Motor neuron (in vitro differentiated cells): ENCODE results near the gene ERCC6L2. TPM values are rescaled to one million over a fixed set of nuclear protein-coding genes. Genes with fewer than 3 reads are reported as not detected.

Source experiments
- ATAC-seq, 8 experiments: fragments of 200-7000 bp; cut with Tn5 transposase; replicated peaks in 6 of 8; 2 replicates each; pipeline ENCODE4 v1.8.0; 2021; ENCODE audit warnings: mild to moderate bottlenecking in 8 of 8, moderate library complexity in 8 of 8
- H3K27ac ChIP-seq, 2 donors: fragments of 250-450 bp; sonication (Bioruptor Pico); 2 replicates each; pipeline ENCODE4 v1.9.0; 2021; ENCODE audit warnings: antibody characterized with exemption in 2 of 2, mild to moderate bottlenecking in 2 of 2, moderate library complexity in 1 of 2
- H3K4me1 ChIP-seq, 2 donors: fragments of 250-450 bp; sonication (Bioruptor Pico); replicated peaks in 1 of 2; 2 replicates each; pipeline ENCODE4 v1.6.1; 2021; ENCODE audit warnings: antibody characterized with exemption in 2 of 2, mild to moderate bottlenecking in 2 of 2, moderate library complexity in 1 of 2
- H3K4me3 ChIP-seq, 5 donors: fragments of 250-450 bp; sonication (Bioruptor Pico); 2 replicates each; pipeline ENCODE4 v1.9.0; 2021; ENCODE audit warnings: antibody characterized with exemption in 5 of 5, mild to moderate bottlenecking in 5 of 5, moderate library complexity in 4 of 5
- WGBS, 10 experiments: fragments of 450-650 bp; shearing (Covaris generic); methylation state at CpG; one replicate each; pipeline ENCODE4 v1.0.0; 2022; 5-methylcytosine and 5-hydroxymethylcytosine counted together
- in situ Hi-C, 9 experiments: fragments of 400-800 bp; cut with MboI; loops; one replicate each; pipeline ENCODE4 v1.15.0; 2021; ENCODE audit warnings: low sequenced_read_pairs in 9 of 9, low pct_unique_long_range_greater_than_20kb in 2 of 9; ENCODE audit not compliant: unreplicated experiment in 9 of 9
- total RNA-seq, 8 experiments: library from RNA; unstranded; fragments of 300-600 nt; gene quantifications; 2 replicates each; pipeline versions ENCODE4 v1.2.3 to v1.2.4, GENCODE V29; 2022

ERCC6L2 gene, protein sequence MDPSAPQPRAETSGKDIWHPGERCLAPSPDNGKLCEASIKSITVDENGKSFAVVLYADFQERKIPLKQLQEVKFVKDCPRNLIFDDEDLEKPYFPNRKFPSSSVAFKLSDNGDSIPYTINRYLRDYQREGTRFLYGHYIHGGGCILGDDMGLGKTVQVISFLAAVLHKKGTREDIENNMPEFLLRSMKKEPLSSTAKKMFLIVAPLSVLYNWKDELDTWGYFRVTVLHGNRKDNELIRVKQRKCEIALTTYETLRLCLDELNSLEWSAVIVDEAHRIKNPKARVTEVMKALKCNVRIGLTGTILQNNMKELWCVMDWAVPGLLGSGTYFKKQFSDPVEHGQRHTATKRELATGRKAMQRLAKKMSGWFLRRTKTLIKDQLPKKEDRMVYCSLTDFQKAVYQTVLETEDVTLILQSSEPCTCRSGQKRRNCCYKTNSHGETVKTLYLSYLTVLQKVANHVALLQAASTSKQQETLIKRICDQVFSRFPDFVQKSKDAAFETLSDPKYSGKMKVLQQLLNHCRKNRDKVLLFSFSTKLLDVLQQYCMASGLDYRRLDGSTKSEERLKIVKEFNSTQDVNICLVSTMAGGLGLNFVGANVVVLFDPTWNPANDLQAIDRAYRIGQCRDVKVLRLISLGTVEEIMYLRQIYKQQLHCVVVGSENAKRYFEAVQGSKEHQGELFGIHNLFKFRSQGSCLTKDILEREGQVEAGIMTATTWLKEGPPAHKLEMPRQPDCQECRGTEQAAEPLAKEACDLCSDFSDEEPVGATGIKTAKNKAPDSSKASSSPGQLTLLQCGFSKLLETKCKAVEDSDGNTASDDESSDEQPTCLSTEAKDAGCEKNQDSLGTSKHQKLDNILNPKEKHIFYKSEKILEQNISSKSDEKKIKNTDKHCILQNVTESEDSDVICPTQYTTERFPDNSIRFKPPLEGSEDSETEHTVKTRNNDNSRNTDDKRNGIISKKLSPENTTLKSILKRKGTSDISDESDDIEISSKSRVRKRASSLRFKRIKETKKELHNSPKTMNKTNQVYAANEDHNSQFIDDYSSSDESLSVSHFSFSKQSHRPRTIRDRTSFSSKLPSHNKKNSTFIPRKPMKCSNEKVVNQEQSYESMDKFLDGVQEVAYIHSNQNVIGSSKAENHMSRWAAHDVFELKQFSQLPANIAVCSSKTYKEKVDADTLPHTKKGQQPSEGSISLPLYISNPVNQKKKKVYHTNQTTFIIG (N-terminal part only)
- total RNA-seq: 10 to 100 TPM; 41.4 to 80.6 (median 63.1) TPM

GRCh38 chr9:95875305-95876137 is at the start of gene ERCC6L2:
ERCC6L2 (plus strand) TSS chr9:95875691; CDS start chr9:95876039, 348 bp downstream.
- WGBS, 10 experiments: 0 to 3% (median 1%) methylated on average over 1 to 19 of the region's 74 CpGs; no CpG with 5 or more reads in 5 of the 10 experiments
- no peak within 1 kb of the TSS for H3K4me3 ChIP-seq
- peaks cover 8 to 12% of the 10 kb centered on the region in 2 donors for H3K4me1 ChIP-seq
- in situ Hi-C loops: loop anchor here in 2 of 9 experiments (25.0 kb wide), 1 partner anchor 363 kb away; the partner anchor contains the start of gene PTCH1 (in 2 of the 2)
- no peak within 1 kb of the TSS for H3K27ac ChIP-seq
- peak; percentile 85 to 91 (median 89) for ATAC-seq

DNA sequence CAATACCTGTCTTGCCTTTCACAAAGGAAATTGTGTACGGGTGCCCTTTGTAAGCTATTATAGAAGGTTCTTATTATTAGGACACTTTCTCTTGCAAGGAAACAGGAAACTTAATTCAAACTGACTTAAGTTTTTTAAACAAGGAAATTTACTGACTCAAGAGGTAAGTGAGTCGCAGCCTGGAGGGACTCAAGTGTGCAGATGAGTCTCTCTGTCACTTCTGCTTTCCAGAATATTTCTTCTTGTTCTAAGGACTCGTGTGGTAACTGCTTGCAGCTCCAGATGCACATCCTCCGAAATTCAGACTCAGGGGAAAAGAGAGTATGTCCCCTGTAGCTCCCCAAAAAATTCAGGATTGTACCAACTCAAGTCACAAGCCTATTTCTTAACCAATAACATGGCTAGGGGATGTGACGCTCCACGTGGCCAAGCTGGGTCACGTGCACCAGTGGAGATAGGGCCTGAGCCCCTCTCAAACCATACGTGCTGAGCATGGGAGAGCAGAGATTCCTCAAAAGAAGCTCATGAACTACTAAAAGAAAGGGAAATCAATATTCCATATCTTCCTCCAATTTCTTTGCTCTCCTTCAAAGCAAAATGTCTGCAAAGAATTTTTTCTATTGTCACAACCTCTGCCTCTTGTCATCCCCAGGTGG is 49.2 kb upstream of the ERCC6L2 start:
- H3K27ac ChIP-seq: no peak overlapping the region
- in situ Hi-C loops: no loop called here
- ATAC-seq: no peak
- no peak overlapping the region for H3K4me3 ChIP-seq
- WGBS, 10 experiments: 40 to 100% (median 94%) methylated on average over 1 to 8 of the region's 8 CpGs; no CpG with 5 or more reads in 1 of the 10 experiments
- H3K4me1 ChIP-seq: no peaks in the 10 kb centered on the region

DNA sequence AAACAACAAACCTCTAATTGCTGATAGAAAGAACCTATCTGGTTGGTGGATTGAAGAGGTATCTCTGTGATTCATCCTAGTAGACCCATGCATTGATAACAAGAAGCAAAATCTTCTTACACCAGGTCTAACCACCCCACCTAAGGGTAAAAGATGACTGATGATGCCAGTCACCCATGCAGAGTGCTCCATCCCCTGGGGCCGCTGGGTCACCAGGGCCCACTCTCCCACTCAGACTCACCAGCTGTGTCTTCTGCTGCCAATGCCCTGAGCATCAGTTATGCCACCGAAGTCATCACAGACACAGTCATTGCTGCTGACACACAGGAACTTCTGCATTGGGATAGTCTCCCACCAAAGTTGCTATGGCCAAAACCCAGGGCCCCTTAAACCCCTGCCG is 44.7 kb upstream of the ERCC6L2 start:
- peaks cover 5 to 8% of the 10 kb centered on the region in 2 donors for H3K4me1 ChIP-seq
- in situ Hi-C loops: no loop called here
- ATAC-seq: no peak

GRCh38 chr9:95831810-95832209 is 43.7 kb upstream of the ERCC6L2 start:
- no peak for ATAC-seq
- H3K4me1 ChIP-seq: peaks cover 5 to 8% of the 10 kb centered on the region in 2 donors
- in situ Hi-C loops: no loop called here
- H3K4me3 ChIP-seq: no peak overlapping the region
- no peak overlapping the region for H3K27ac ChIP-seq

More for the DNA sequence above, 44.7 kb upstream of the ERCC6L2 start:
- 80 to 100% (median 88%) methylated on average over 1 to 3 of the region's 3 CpGs; no CpG with 5 or more reads in 3 of the 10 experiments for whole genome bisulfite sequencing, 10 experiments
- Histone ChIP-seq H3K4me3 (no peak overlapping the region), H3K27ac (no peak overlapping the region)

- in situ Hi-C loops: no loop called here
- WGBS, 10 experiments: 57 to 100% (median 93%) methylated on average over 1 to 6 of the region's 6 CpGs
- no peak for ATAC-seq
- H3K4me3 ChIP-seq: no peak overlapping the region
- H3K27ac ChIP-seq: no peak overlapping the region
- peaks cover 5 to 8% of the 10 kb centered on the region in 2 donors for H3K4me1 ChIP-seq
These were observed 41.8 kb upstream of the ERCC6L2 start for GRCh38 chr9:95833546-95834178.

DNA sequence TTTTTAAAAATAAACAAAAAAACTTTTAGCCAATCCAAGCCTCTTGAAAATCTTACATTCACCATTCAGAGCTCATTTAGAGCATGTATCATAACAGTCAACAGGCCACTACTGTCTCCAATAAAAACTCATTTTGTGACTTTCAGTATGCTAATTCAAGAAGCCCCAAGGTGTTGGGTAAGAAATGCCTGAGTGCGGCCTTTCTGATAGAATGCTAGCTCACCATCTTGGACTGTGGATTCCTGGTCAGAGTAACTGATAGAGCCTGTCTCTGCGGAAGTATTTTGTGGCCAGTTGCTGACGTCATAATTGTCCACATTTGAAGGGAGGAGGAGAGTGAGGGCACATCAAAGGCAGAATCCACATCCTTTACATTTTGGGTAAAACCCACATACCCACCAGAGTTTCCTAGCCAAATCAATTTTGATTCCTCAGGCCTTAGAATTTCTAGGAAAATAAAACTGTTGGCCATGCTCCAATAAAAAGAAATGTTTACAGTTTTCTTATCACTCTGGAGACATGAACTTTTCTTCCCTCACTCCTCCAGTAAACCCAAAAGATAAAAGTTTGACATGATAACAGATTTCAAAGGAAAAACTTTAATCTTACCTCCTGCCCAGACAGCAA is 41.1 kb upstream of the ERCC6L2 start:
- no peak overlapping the region for H3K27ac ChIP-seq
- H3K4me3 ChIP-seq: no peak overlapping the region
- no peak for ATAC-seq
- H3K4me1 ChIP-seq: peaks cover 5 to 8% of the 10 kb centered on the region in 2 donors
- WGBS, 10 experiments: 60 to 100% (median 88%) methylated on average over 1 to 3 of the region's 3 CpGs; no CpG with 5 or more reads in 1 of the 10 experiments
- in situ Hi-C loops: no loop called here

- peaks cover 5 to 8% of the 10 kb centered on the region in 2 donors for H3K4me1 ChIP-seq
- in situ Hi-C loops: no loop called here
- H3K27ac ChIP-seq: no peak overlapping the region
- ATAC-seq: peak in 1 of 8 experiments; percentile 47
- H3K4me3 ChIP-seq: no peak overlapping the region
- 6 to 86% (median 70%) methylated on average over 1 to 2 of the region's 2 CpGs; no CpG with 5 or more reads in 1 of the 10 experiments for WGBS, 10 experiments
These were observed 40.1 kb upstream of the ERCC6L2 start for GRCh38 chr9:95835393-95835792.

DNA sequence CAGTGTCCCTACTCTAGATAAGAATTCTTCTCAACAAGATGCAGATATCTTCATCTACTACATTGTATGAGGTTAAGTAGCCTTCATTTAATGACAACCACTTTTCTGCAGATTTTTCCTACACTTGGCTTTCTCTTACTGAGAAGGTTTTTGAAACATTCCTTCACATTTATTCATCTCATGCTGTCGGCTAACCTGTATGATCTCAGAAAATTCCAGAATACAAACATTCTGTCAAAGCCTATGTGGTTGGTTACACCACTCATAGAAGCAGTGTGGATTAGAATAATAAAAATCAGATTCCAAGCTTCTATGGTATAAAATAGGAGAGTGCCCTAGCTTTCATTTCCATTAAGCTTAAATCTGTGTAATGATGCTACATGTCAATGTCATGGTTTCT is 39.4 kb upstream of the ERCC6L2 start:
- 0 to 100% (median 96%) methylated on average over 1 of the region's 1 CpG; no CpG with 5 or more reads in 4 of the 10 experiments for WGBS, 10 experiments
- no peak overlapping the region for H3K4me3 ChIP-seq
- H3K4me1 ChIP-seq: peaks cover 5 to 8% of the 10 kb centered on the region in 2 donors
- H3K27ac ChIP-seq: no peak overlapping the region
- no peak for ATAC-seq
- in situ Hi-C loops: no loop called here

DNA sequence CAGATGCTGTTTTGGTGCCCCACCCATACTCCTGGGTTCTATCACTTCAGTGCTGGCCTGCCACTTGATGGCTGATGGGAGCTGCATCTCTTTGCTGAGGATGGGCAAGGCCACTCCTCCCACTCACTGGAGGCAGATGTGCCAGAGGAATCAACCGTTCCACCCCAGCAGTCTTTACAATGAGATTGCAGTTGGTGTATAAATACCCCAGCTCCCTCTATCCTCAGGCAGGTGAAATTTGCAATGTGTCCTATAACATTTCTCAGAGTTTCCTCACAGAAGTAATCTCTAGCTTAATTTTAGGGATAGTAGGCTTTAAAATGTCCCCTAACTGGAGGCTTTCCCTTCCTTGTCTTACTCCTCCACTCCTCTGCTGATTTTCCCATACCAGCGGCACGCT is 36.5 kb upstream of the ERCC6L2 start:
- ATAC-seq: no peak
- WGBS, 10 experiments: 0 to 100% (median 84%) methylated on average over 1 to 3 of the region's 3 CpGs; no CpG with 5 or more reads in 6 of the 10 experiments
- Histone ChIP-seq H3K27ac (no peak overlapping the region), H3K4me3 (no peak overlapping the region), H3K4me1 (no peaks in the 10 kb centered on the region)
- in situ Hi-C loops: no loop called here

DNA sequence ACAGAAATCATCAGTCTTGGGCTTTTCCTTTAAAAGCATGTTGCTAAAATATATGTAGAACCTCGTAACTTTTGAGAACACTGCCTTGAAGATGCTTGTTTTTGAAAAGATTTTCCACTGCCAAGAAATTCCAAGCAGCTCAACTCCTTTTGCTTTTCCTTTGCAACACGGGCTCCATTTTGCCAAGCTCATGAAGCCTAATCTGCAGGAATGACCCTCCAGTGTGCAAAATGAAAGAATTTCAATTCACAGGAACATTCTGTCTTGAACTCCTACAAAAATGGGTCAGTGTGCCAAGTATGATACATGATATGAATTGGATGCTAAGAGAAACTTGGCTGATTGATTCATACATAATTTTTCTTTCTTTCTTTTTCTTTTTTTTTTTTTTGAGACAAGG is 35.4 kb upstream of the ERCC6L2 start:
- in situ Hi-C loops: no loop called here
- H3K4me3 ChIP-seq: no peak overlapping the region
- no peaks in the 10 kb centered on the region for H3K4me1 ChIP-seq
- 13 to 100% (median 77%) methylated on average over 1 to 2 of the region's 2 CpGs for WGBS, 10 experiments
- no peak overlapping the region for H3K27ac ChIP-seq
- no peak for ATAC-seq

GRCh38 chr9:95841377-95841776 is 34.1 kb upstream of the ERCC6L2 start:
- no peak for ATAC-seq
- Histone ChIP-seq H3K27ac (no peak overlapping the region), H3K4me3 (no peak overlapping the region), H3K4me1 (no peaks in the 10 kb centered on the region)
- in situ Hi-C loops: no loop called here
- WGBS, 10 experiments: 0 to 100% (median 88%) methylated on average over 1 to 3 of the region's 3 CpGs; no CpG with 5 or more reads in 3 of the 10 experiments
